ENCODE measurements around the gene FOXL2NB. TPM values are rescaled to one million over a fixed set of nuclear protein-coding genes. Genes with fewer than 3 reads are reported as not detected.

Gene FOXL2NB
- total RNA-seq, 1 donor from 2014 or later: 5.2 TPM

DNA sequence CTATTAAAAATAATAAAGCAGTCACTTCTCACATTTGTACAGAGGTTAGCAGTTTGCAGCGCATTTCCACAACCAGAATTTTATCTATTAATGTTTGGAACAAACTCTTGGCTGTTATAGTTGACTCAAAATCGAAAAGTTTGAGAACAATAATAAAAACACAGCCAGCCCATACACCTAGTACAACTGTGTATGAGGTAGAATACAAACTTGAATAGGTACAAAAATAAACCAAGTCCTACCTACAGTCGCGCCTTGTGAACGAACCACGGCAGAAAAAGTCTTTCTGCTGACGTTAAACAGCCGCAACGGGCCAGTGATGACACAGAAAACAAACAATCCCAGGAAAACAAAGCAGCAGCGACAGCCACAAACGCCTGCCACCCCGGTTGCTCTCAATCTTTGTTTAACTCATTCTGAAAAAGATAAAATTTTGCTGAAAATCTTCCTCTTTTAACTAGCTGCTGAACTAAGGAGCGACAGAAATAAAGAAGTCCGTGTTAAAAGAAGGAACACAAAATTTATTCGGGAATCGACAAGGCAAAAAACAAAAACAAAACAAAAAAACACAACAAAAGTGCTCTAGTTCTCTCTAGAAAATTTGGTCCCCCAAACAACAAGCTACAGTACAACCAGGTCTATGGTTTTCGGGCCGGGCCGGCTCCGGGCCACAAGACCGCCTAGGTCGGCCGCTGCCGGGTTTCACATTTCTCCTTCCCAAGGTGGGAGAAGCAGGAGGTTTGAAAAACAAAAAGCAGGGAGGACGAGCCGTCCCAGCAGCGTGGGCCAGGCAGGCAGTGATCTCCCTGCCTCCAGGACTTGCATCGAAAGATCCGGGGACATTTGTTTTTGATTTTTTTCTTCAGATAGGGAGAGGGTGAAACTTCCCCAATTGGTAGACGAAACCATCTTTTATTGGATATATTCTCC, 3.0 kb upstream of the FOXL2NB start:
- FAIRE-seq (no peak), DNase-seq (ENCODE audit: low read depth) (no peak)
- H3K4me1 Mint-ChIP-seq (ENCODE audit: low read depth, unreplicated experiment): peaks cover 16% of the 10 kb centered on the region
- H3K36me3 Mint-ChIP-seq (ENCODE audit: low read depth, unreplicated experiment): peaks cover 4% of the 10 kb centered on the region
- peak overlapping the region; percentile 79 for H3K4me3 Mint-ChIP-seq (ENCODE audit: unreplicated experiment)
- Histone ChIP-seq H2AFZ (ENCODE audit: low read depth, low read length) (no peak overlapping the region), H4K20me1 (ENCODE audit: insufficient read depth, low read length) (peaks cover 30% of the 10 kb centered on the region), H3K27ac (ENCODE audit: low read depth, low read length) (no peak overlapping the region), H3K9me3 (ENCODE audit: insufficient read depth, low read depth, low read length) (no peaks in the 10 kb centered on the region), H3K79me2 (ENCODE audit: insufficient read depth, low read length) (no peaks in the 10 kb centered on the region), H3K27me3 (ENCODE audit: insufficient read depth, low read length) (peaks cover 95% of the 10 kb centered on the region), H3K4me3 (ENCODE audit: insufficient read depth, low read depth, low read length) (no peak overlapping the region), H3K4me2 (ENCODE audit: low read length) (no peak overlapping the region), H3K4me1 (ENCODE audit: insufficient read depth, low read length) (peaks cover 13% of the 10 kb centered on the region), H3K36me3 (ENCODE audit: insufficient read depth, low read length) (no peaks in the 10 kb centered on the region), H3K9ac (ENCODE audit: low read length) (no peak overlapping the region)
- TF ChIP-seq, protein P1, sequence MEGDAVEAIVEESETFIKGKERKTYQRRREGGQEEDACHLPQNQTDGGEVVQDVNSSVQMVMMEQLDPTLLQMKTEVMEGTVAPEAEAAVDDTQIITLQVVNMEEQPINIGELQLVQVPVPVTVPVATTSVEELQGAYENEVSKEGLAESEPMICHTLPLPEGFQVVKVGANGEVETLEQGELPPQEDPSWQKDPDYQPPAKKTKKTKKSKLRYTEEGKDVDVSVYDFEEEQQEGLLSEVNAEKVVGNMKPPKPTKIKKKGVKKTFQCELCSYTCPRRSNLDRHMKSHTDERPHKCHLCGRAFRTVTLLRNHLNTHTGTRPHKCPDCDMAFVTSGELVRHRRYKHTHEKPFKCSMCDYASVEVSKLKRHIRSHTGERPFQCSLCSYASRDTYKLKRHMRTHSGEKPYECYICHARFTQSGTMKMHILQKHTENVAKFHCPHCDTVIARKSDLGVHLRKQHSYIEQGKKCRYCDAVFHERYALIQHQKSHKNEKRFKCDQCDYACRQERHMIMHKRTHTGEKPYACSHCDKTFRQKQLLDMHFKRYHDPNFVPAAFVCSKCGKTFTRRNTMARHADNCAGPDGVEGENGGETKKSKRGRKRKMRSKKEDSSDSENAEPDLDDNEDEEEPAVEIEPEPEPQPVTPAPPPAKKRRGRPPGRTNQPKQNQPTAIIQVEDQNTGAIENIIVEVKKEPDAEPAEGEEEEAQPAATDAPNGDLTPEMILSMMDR (IDR thresholded peaks at IDR 0.05; ENCODE audit: insufficient read depth, low read depth, low read length): no peak
- TF ChIP-seq EZH2 (IDR thresholded peaks at IDR 0.05; ENCODE audit: insufficient read depth, low read length): peak; percentile 43
- H3K27ac Mint-ChIP-seq (ENCODE audit: unreplicated experiment): peak overlapping the region; percentile 66
- H3K27me3 Mint-ChIP-seq (ENCODE audit: low read depth, unreplicated experiment): peaks cover 69% of the 10 kb centered on the region
- H3K9me3 Mint-ChIP-seq (ENCODE audit: unreplicated experiment): peaks cover 8% of the 10 kb centered on the region

- H3K27me3 Mint-ChIP-seq (ENCODE audit: low read depth, unreplicated experiment): peaks cover 70% of the 10 kb centered on the region
- peaks cover 8% of the 10 kb centered on the region for H3K9me3 Mint-ChIP-seq (ENCODE audit: unreplicated experiment)
- peak overlapping the region; percentile 79 for H3K4me3 Mint-ChIP-seq (ENCODE audit: unreplicated experiment)
These were observed 2.4 kb upstream of the FOXL2NB start for GRCh38 chr3:138944654-138944928.

More at GRCh38 chr3:138944654-138944928, 2.4 kb upstream of the FOXL2NB start:
- H4K20me1 ChIP-seq (ENCODE audit: insufficient read depth, low read length): peaks cover 35% of the 10 kb centered on the region
- H3K9me3 ChIP-seq (ENCODE audit: insufficient read depth, low read depth, low read length): no peaks in the 10 kb centered on the region
- H3K79me2 ChIP-seq (ENCODE audit: insufficient read depth, low read length): no peaks in the 10 kb centered on the region
- peaks cover 95% of the 10 kb centered on the region for H3K27me3 ChIP-seq (ENCODE audit: insufficient read depth, low read length)
- peak overlapping the region; percentile 47 for H2AFZ ChIP-seq (ENCODE audit: low read depth, low read length)
- H3K27ac ChIP-seq (ENCODE audit: low read depth, low read length): no peak overlapping the region
- no peak overlapping the region for H3K9ac ChIP-seq (ENCODE audit: low read length)
- no peak for TF ChIP-seq EZH2 (IDR thresholded peaks at IDR 0.05; ENCODE audit: insufficient read depth, low read length)
- TF ChIP-seq, protein P1 (IDR thresholded peaks at IDR 0.05; ENCODE audit: insufficient read depth, low read depth, low read length): no peak
- peaks cover 18% of the 10 kb centered on the region for H3K4me1 ChIP-seq (ENCODE audit: insufficient read depth, low read length)
- no peak overlapping the region for H3K4me3 ChIP-seq (ENCODE audit: insufficient read depth, low read depth, low read length)
- no peaks in the 10 kb centered on the region for H3K36me3 ChIP-seq (ENCODE audit: insufficient read depth, low read length)
- peak overlapping the region; percentile 35 for H3K4me2 ChIP-seq (ENCODE audit: low read length)
- peaks cover 19% of the 10 kb centered on the region for H3K4me1 Mint-ChIP-seq (ENCODE audit: low read depth, unreplicated experiment)
- H3K36me3 Mint-ChIP-seq (ENCODE audit: low read depth, unreplicated experiment): peaks cover 4% of the 10 kb centered on the region
- H3K27ac Mint-ChIP-seq (ENCODE audit: unreplicated experiment): peak overlapping the region; percentile 66
- DNase-seq (ENCODE audit: low read depth): no peak
- FAIRE-seq: no peak

All from astrocyte (in vitro differentiated cells and primary cell).